K562 (cell line): ENCODE data around the gene OR2A14.

Source experiments
- GABPA ChIP-seq: fragments of 200-800 bp; sonication (Bioruptor generic); conservative IDR thresholded peaks from 2 replicates; pipeline ENCODE4 v1.6.1; 2016; ENCODE audit warnings: low read depth, missing genetic modification characterization, missing compliant biosample characterization
- JUND ChIP-seq, 2 experiments: IDR thresholded peaks; 2 replicates in 1 of 2; 3 replicates in 1 of 2; pipeline ENCODE4 v1.6.1; 2011; ENCODE audit warnings: borderline replicate concordance in 2 of 2, low read depth in 2 of 2, low read length in 2 of 2, improper control_type of control experiment in 1 of 2, missing biosample characterization in 1 of 2, missing genetic modification characterization in 1 of 2, missing genetic modification reagents in 1 of 2
- NFIC ChIP-seq: fragments of 450-650 bp; IDR thresholded peaks from 2 replicates; pipeline ENCODE4 v1.6.1; 2017; ENCODE audit warnings: mild to moderate bottlenecking, inconsistent platforms
- NRF1 ChIP-seq, 2 experiments: fragments of 450-650 bp; IDR thresholded peaks in 1 of 2; conservative IDR thresholded peaks in 1 of 2; 2 replicates each; pipeline ENCODE4 v1.6.1; 2014; ENCODE audit warnings: mild to moderate bottlenecking in 2 of 2
- RFX1 ChIP-seq: fragments of 450-650 bp; IDR thresholded peaks from 2 replicates; pipeline ENCODE4 v1.6.1; 2016; ENCODE audit warnings: mild to moderate bottlenecking, moderate library complexity
- RFX5 ChIP-seq: IDR thresholded peaks from 2 replicates; pipeline ENCODE4 v1.6.1; 2011; ENCODE audit warnings: low read depth, mild to moderate bottlenecking, improper control_type of control experiment, low read length
- SMARCE1 ChIP-seq: fragments of 450-650 bp; IDR thresholded peaks from 2 replicates; pipeline ENCODE4 v1.7.1; 2016; ENCODE audit warnings: mild to moderate bottlenecking
- ZBTB1 ChIP-seq: sonication (generic); formaldehyde crosslinking; IDR thresholded peaks from 2 replicates; pipeline ENCODE4 v1.8.1; 2023; ENCODE audit warnings: missing genetic modification reagents, low read depth, mild to moderate bottlenecking, borderline replicate concordance
- ZNF324 ChIP-seq: fragments of 250-450 bp; sonication (Bioruptor Pico); IDR thresholded peaks from 2 replicates; pipeline ENCODE4 v1.4.0; 2020; ENCODE audit warnings: mild to moderate bottlenecking
- TF ChIP-seq, protein P1 (sequence below), 2 experiments: fragments of 450-650 bp; IDR thresholded peaks; 2 replicates each; pipeline ENCODE4 v1.6.1; 2016
- TF ChIP-seq, protein P2 (sequence below), 3 experiments: IDR thresholded peaks in 2 of 3; conservative IDR thresholded peaks in 1 of 3; 2 replicates each; pipeline ENCODE4 v1.5.1; 2011 to 2012; ENCODE audit warnings: low read length in 3 of 3, mild to moderate bottlenecking in 3 of 3, control low read depth in 2 of 3, improper control_type of control experiment in 1 of 3, inconsistent platforms in 1 of 3, low read depth in 1 of 3, mixed read lengths in 1 of 3, moderate library complexity in 1 of 3; ENCODE audit not compliant: insufficient read depth in 2 of 3
- TF ChIP-seq, protein P3 (sequence below): fragments of 250-450 bp; sonication (Bioruptor Pico); IDR thresholded peaks from 2 replicates; pipeline ENCODE4 v1.4.0; 2020; ENCODE audit warnings: mild to moderate bottlenecking, moderate library complexity

DNA sequence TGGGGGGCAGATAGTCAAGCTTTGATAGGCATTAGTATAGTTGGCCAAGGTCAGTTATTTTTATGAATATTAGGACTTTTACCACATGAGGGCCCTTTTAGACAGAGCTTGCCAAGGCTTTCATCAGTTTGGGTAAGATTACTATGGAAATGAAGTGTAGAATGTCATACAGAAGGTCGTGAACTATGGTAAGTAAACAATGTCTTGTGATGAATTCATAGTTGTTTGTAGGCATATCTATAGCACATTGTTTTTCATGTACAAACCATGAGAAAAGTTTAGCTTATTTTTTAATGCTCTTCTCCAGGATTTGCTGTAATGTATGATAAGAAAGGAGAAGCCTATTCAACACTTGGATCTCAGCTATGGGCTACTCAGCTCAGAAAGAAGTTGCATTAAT lies 9.3 kb upstream of the OR2A14 start:
- TF ChIP-seq ZBTB1 (CRISPR knock-in tag) (no peak), JUND (IDR thresholded peaks at IDR 0.05; ENCODE audit: borderline replicate concordance, low read depth, low read length) (no peak), JUND (tag; IDR thresholded peaks at IDR 0.05; ENCODE audit: borderline replicate concordance, low read depth, low read length) (no peak), RFX1 (no peak), SMARCE1 (no peak), ZNF324 (CRISPR knock-in tag) (no peak), NFIC (no peak), NRF1 (conservative IDR thresholded peaks at IDR 0.05 in 1 of 2, IDR thresholded peaks at IDR 0.05 in 1 of 2) (no peak), RFX5 (no peak), GABPA (no peak)
- TF ChIP-seq, protein P1, sequence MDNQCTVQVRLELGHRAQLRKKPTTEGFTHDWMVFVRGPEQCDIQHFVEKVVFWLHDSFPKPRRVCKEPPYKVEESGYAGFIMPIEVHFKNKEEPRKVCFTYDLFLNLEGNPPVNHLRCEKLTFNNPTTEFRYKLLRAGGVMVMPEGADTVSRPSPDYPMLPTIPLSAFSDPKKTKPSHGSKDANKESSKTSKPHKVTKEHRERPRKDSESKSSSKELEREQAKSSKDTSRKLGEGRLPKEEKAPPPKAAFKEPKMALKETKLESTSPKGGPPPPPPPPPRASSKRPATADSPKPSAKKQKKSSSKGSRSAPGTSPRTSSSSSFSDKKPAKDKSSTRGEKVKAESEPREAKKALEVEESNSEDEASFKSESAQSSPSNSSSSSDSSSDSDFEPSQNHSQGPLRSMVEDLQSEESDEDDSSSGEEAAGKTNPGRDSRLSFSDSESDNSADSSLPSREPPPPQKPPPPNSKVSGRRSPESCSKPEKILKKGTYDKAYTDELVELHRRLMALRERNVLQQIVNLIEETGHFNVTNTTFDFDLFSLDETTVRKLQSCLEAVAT (IDR thresholded peaks at IDR 0.05): no peak
- TF ChIP-seq, protein P2, sequence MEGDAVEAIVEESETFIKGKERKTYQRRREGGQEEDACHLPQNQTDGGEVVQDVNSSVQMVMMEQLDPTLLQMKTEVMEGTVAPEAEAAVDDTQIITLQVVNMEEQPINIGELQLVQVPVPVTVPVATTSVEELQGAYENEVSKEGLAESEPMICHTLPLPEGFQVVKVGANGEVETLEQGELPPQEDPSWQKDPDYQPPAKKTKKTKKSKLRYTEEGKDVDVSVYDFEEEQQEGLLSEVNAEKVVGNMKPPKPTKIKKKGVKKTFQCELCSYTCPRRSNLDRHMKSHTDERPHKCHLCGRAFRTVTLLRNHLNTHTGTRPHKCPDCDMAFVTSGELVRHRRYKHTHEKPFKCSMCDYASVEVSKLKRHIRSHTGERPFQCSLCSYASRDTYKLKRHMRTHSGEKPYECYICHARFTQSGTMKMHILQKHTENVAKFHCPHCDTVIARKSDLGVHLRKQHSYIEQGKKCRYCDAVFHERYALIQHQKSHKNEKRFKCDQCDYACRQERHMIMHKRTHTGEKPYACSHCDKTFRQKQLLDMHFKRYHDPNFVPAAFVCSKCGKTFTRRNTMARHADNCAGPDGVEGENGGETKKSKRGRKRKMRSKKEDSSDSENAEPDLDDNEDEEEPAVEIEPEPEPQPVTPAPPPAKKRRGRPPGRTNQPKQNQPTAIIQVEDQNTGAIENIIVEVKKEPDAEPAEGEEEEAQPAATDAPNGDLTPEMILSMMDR (IDR thresholded peaks at IDR 0.05 in 2 of 3, conservative IDR thresholded peaks at IDR 0.05 in 1 of 3; ENCODE audit: insufficient read depth in 2 of 3, low read depth in 1 of 3, low read length in 3 of 3): no peak
- TF ChIP-seq, protein P3, sequence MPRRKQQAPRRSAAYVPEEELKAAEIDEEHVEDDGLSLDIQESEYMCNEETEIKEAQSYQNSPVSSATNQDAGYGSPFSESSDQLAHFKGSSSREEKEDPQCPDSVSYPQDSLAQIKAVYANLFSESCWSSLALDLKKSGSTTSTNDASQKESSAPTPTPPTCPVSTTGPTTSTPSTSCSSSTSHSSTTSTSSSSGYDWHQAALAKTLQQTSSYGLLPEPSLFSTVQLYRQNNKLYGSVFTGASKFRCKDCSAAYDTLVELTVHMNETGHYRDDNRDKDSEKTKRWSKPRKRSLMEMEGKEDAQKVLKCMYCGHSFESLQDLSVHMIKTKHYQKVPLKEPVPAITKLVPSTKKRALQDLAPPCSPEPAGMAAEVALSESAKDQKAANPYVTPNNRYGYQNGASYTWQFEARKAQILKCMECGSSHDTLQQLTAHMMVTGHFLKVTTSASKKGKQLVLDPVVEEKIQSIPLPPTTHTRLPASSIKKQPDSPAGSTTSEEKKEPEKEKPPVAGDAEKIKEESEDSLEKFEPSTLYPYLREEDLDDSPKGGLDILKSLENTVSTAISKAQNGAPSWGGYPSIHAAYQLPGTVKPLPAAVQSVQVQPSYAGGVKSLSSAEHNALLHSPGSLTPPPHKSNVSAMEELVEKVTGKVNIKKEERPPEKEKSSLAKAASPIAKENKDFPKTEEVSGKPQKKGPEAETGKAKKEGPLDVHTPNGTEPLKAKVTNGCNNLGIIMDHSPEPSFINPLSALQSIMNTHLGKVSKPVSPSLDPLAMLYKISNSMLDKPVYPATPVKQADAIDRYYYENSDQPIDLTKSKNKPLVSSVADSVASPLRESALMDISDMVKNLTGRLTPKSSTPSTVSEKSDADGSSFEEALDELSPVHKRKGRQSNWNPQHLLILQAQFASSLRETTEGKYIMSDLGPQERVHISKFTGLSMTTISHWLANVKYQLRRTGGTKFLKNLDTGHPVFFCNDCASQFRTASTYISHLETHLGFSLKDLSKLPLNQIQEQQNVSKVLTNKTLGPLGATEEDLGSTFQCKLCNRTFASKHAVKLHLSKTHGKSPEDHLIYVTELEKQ: no peak
